HepG2 (cell line): ENCODE results near the gene NFATC2.

Source experiments
- ATF1 ChIP-seq: IDR thresholded peaks from 2 replicates; pipeline ENCODE4 v1.6.1; 2016; ENCODE audit warnings: mild to moderate bottlenecking, control low read depth
- CTCF ChIP-seq: sonication (generic); formaldehyde crosslinking; IDR thresholded peaks from 2 replicates; pipeline ENCODE4 v1.5.0; 2020; ENCODE audit warnings: mild to moderate bottlenecking, missing genetic modification reagents, moderate library complexity
- EZH2 ChIP-seq: conservative IDR thresholded peaks from 2 replicates; pipeline ENCODE4 v1.6.1; 2012; ENCODE audit warnings: mild to moderate bottlenecking, low read depth, low read length, moderate library complexity
- FOXA1 ChIP-seq, 2 experiments: fragments of 450-650 bp in 1 of 2; sonication (generic) in 1 of 2; formaldehyde crosslinking in 1 of 2; IDR thresholded peaks; 2 replicates each; pipeline versions ENCODE4 v1.4.0 to v1.6.1; 2016 to 2020; ENCODE audit warnings: missing genetic modification reagents in 1 of 2
- HNF1A ChIP-seq, 2 experiments: sonication (generic) in 1 of 2; formaldehyde crosslinking in 1 of 2; IDR thresholded peaks; 2 replicates each; pipeline versions ENCODE4 v1.4.0 to v1.6.1; 2016 to 2020; ENCODE audit warnings: borderline replicate concordance in 1 of 2, low read depth in 1 of 2, mild to moderate bottlenecking in 1 of 2, missing genetic modification reagents in 1 of 2
- JUND ChIP-seq: sonication (generic); formaldehyde crosslinking; IDR thresholded peaks from 2 replicates; pipeline ENCODE4 v1.8.0; 2022; ENCODE audit warnings: mild to moderate bottlenecking, missing genetic modification reagents
- NFE2 ChIP-seq: sonication (generic); formaldehyde crosslinking; IDR thresholded peaks from 2 replicates; pipeline ENCODE4 v1.4.0; 2020; ENCODE audit warnings: missing genetic modification reagents
- PLSCR1 ChIP-seq: sonication (generic); formaldehyde crosslinking; IDR thresholded peaks from 2 replicates; pipeline ENCODE4 v1.5.0; 2020; ENCODE audit warnings: missing genetic modification reagents, mild to moderate bottlenecking, borderline replicate concordance
- RAD21 ChIP-seq: fragments of 450-650 bp; formaldehyde crosslinking; IDR thresholded peaks from 2 replicates; pipeline ENCODE4 v1.5.0; 2020; ENCODE audit warnings: mild to moderate bottlenecking
- SRF ChIP-seq: IDR thresholded peaks from 2 replicates; pipeline ENCODE4 v1.6.1; 2011; ENCODE audit warnings: mild to moderate bottlenecking, low read depth, low read length, moderate library complexity
- SRY ChIP-seq: sonication (generic); formaldehyde crosslinking; IDR thresholded peaks from 2 replicates; pipeline ENCODE4 v1.8.0; 2022; ENCODE audit warnings: mild to moderate bottlenecking, missing genetic modification reagents
- THRA ChIP-seq: sonication (generic); formaldehyde crosslinking; IDR thresholded peaks from 2 replicates; pipeline ENCODE4 v1.4.0; 2020; ENCODE audit warnings: missing genetic modification reagents, borderline replicate concordance
- ZNF740 ChIP-seq: sonication (generic); formaldehyde crosslinking; IDR thresholded peaks from 2 replicates; pipeline ENCODE4 v1.4.0; 2020; ENCODE audit warnings: missing genetic modification reagents
- ZSCAN20 ChIP-seq: sonication (generic); formaldehyde crosslinking; IDR thresholded peaks from 2 replicates; pipeline ENCODE4 v1.4.0; 2020; ENCODE audit warnings: missing genetic modification reagents, mild to moderate bottlenecking, borderline replicate concordance

- TF ChIP-seq HNF1A (IDR thresholded peaks at IDR 0.05; ENCODE audit: low read depth) (no peak), HNF1A (CRISPR knock-in tag; IDR thresholded peaks at IDR 0.05; ENCODE audit: borderline replicate concordance) (no peak), JUND (no peak), RAD21 (CRISPR knock-in tag) (no peak), NFE2 (no peak), SRY (CRISPR knock-in tag) (no peak), ATF1 (CRISPR knock-in tag) (no peak), PLSCR1 (CRISPR knock-in tag) (no peak), ZNF740 (no peak), EZH2 (no peak), CTCF (no peak), ZSCAN20 (CRISPR knock-in tag) (no peak), FOXA1 (IDR thresholded peaks at IDR 0.05) (no peak), FOXA1 (CRISPR knock-in tag; IDR thresholded peaks at IDR 0.05) (no peak), SRF (no peak), THRA (no peak)
These were observed 25.1 kb upstream of the NFATC2 start for GRCh38 chr20:51567622-51568021.
